GM19351 (cell line): ENCODE results near the gene AKR7A2.

Experiments
- ATAC-seq: cut with Tn5 transposase; IDR thresholded peaks from one replicate; pipeline ENCODE4 v1.9.1; 2021; ENCODE audit warnings: mild to moderate bottlenecking, moderate library complexity; ENCODE audit not compliant: unreplicated experiment

Gene AKR7A2

GRCh38 chr1:19311931-19312781 lies at the start of gene AKR7A2, which contains the start of gene SLC66A1:
Gene AKR7A2, minus strand, starts transcription at chr1:19312144. Its CDS starts 20 bp downstream, at chr1:19312124.
Gene SLC66A1, plus strand, starts transcription at chr1:19312326. Its CDS starts 5,352 bp downstream, at chr1:19317678.
- ATAC-seq = peak; percentile 62

- no peak for ATAC-seq
These were observed 49.1 kb upstream of the AKR7A2 start for GRCh38 chr1:19360843-19361610.

- no peak for ATAC-seq
These were observed 48.5 kb upstream of the AKR7A2 start for GRCh38 chr1:19360432-19360831.

GRCh38 chr1:19360016-19360415 lies 48.1 kb upstream of the AKR7A2 start:
- no peak for ATAC-seq

- no peak for ATAC-seq
These were observed 47.4 kb upstream of the AKR7A2 start for GRCh38 chr1:19359357-19359756.

- no peak for ATAC-seq
These were observed 46.8 kb upstream of the AKR7A2 start for GRCh38 chr1:19358710-19359109.

GRCh38 chr1:19357299-19357986 lies 45.5 kb upstream of the AKR7A2 start:
- no peak for ATAC-seq

GRCh38 chr1:19356266-19356665 lies 44.3 kb upstream of the AKR7A2 start:
- ATAC-seq = no peak

- no peak for ATAC-seq
These were observed 42.6 kb upstream of the AKR7A2 start for GRCh38 chr1:19354531-19354981.

GRCh38 chr1:19353596-19353995 lies 41.7 kb upstream of the AKR7A2 start:
- no peak for ATAC-seq

- ATAC-seq = no peak
These were observed 40.9 kb upstream of the AKR7A2 start for GRCh38 chr1:19352839-19353238.

GRCh38 chr1:19351873-19352272 lies 39.9 kb upstream of the AKR7A2 start:
- no peak for ATAC-seq

- ATAC-seq = no peak
These were observed 38.6 kb upstream of the AKR7A2 start for GRCh38 chr1:19350566-19350965.

- ATAC-seq = no peak
These were observed 38.1 kb upstream of the AKR7A2 start for GRCh38 chr1:19349999-19350398.

GRCh38 chr1:19348441-19349198 lies 36.7 kb upstream of the AKR7A2 start:
- no peak for ATAC-seq

- ATAC-seq = no peak
These were observed 35.7 kb upstream of the AKR7A2 start for GRCh38 chr1:19347533-19348172.

GRCh38 chr1:19346026-19346425 lies 34.1 kb upstream of the AKR7A2 start:
- no peak for ATAC-seq

GRCh38 chr1:19345391-19345790 lies 33.4 kb upstream of the AKR7A2 start:
- no peak for ATAC-seq

- no peak for ATAC-seq
These were observed 32.9 kb upstream of the AKR7A2 start for GRCh38 chr1:19344831-19345230.

- no peak for ATAC-seq
These were observed 32.4 kb upstream of the AKR7A2 start for GRCh38 chr1:19344372-19344810.
